ENCODE results near the gene CYRIA.

CYRIA gene

DNA sequence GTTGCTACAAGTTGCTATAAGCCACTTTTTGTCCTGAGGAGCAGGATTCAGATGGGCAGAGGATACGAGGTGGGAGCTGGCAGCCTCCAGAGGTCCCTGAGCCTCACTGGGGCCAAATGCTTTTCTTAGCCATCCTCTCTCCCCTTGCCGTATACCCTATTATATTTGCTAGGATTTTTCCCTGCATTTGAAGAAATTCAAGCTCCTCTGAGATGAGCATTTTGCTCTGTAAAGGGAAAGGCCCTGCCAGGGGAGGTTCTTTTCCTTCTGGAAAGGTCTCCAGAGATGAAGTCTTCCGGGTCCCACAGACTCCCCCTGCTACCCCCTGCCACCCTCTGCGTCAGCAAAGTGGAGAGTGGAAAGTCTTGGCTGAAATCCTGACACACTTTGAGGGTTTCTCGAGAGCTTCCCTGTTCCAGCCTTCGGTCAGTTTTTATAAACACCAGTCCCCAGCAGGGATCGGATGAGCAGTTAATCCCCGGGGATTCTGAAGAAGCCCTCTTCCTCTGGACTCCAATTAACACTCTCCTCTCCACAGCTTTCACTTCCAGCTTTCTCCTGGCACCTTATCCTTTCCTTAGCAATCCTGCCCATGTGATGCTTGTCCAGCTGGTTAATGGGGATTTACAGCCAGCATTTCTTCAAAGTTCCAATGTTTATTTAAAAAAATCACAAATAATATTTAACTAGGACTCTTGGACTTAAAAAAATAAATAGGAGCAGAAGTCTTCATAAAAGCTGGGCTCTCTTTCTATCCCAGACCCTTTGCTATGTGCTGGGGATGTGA, 13.1 kb downstream of the CYRIA start:
- FAIRE-seq, result no peak
- DNase-seq (ENCODE audit: insufficient read length, low spot score), result no peak

- no peak for FAIRE-seq
- DNase-seq (ENCODE audit: insufficient read length, low spot score), result no peak
Observed at GRCh38 chr2:16650287-16651249, 15.1 kb downstream of the CYRIA start.

- FAIRE-seq, result no peak
- DNase-seq (ENCODE audit: insufficient read length, low spot score), result no peak
Observed at GRCh38 chr2:16649353-16650286, 16.0 kb downstream of the CYRIA start.

DNA sequence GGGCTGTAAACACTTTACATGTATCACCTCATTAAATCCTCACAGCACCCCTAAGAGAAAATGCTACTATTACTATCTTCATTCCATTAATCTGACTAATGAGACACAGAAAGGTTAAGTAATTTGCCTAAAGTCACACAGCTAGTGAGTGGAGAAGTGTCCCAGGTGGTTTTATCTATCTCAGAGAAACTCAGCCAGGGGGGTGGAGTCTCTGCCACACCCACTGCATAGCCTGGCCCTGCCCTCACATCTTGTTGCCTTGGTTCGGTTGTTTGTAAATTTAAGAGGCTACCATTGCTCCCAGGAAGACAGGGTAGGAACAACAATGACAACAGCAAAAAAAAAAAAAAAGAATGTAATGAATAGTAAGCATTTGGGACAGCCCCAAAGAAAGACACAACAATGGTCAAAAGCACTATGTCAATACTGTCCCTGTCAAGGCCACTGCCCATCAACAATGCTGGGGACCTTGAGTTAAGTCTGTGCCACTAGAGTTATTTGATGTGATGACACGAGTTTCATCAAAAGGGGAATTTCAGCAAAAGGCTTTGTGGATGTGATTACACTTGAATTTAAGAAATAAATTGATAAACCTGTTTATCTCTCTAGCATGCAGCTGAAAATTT, 17.5 kb downstream of the CYRIA start:
- no peak for FAIRE-seq
- no peak for DNase-seq (ENCODE audit: insufficient read length, low spot score)

DNA sequence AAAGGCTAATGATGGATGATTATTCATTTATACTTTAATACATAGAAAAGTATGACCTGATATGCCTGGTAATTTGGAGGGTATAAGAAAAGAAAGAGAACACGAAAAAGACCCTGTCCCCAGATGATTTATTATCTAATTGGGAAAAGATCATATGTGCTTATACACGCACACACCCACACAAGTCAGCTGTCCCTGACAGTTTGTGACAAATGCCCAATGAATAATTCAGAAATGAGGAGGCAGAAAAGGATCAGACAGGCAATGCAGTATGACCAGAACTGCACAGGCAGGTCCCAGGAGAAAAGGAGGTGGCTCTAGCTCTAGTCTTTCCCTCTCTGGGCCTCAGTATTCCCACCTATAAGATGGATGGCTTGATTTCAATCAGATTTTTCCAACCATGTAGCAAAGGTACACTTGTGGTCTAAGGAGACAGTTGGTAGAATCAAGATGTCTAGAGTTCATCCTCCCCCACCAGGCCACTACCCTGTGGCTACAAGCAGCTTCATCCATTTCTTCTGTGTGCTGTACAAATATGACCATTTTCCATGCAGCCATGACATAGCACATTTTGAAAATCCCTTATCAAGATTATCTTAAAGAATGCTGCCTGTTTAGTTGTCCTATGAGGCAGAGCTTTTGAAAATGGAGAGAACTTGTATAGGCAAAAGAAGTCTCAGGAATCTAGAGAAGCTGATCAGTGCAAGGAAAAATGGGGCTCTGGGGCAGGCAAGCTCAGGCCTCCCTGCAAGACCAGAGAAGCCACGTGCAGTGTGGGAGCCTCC, 19.7 kb downstream of the CYRIA start:
- FAIRE-seq (no peak), DNase-seq (ENCODE audit: insufficient read length, low spot score) (no peak)

GRCh38 chr2:16645088-16645487, 20.5 kb downstream of the CYRIA start:
- DNase-seq (ENCODE audit: insufficient read length, low spot score), result no peak
- no peak for FAIRE-seq

DNA sequence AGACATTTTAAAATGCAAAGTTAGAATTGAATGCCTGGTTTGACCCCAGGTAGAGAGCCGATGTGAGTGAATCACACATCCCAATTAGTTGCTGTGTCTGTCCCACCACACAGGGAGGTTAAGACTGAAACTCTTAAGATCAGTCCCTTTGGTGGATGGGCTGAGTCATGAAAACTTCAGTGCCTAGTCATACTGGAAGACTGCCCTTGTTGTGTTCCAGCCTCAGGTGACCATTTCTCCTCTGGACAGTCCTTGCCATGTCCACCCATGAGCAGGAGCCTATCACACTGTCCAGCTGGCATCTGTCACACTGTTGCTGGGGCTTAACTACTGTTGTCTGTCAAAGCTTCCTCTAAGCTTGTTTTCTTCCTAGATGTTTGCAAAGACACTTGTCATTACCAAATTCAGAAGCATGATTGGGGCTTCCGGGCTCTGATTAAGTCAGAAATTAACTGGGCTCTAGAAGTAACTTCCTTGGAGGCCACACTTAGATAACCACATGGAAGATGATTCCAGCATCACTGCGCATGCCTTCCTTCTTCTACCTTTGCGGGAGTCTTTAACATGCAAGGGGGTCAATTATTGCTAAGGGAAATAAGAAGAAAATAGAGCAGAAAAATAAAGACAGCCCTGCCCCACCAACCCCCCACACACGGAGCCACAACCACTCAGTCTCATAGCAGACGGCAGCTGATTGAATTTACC, 21.3 kb downstream of the CYRIA start:
- FAIRE-seq, result no peak

DNA sequence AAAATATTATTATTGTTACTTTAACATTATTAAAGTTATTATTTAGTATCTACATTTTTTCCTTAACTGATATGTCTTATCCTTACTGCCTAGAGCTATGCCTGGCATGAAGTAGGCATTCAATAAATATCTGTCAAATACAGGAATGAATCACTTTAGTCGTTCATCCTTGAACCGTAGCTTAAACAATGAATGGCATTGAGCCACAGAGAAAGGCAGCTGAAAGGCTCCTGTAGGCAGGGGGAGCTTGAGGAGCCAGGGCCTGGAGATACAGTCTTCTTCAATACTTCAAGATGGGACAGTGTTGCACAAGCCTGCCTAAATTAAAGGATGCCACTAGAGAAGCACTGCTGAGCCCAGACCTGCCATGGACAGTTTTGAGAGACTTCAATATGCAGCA, 22.5 kb downstream of the CYRIA start:
- FAIRE-seq, result no peak

More for the DNA sequence above, 21.3 kb downstream of the CYRIA start:
- DNase-seq (ENCODE audit: insufficient read length, low spot score), result no peak

GRCh38 chr2:16642088-16642487, 23.5 kb downstream of the CYRIA start:
- no peak for DNase-seq (ENCODE audit: insufficient read length, low spot score)
- no peak for FAIRE-seq

More for the DNA sequence above, 22.5 kb downstream of the CYRIA start:
- DNase-seq (ENCODE audit: insufficient read length, low spot score), result no peak

DNA sequence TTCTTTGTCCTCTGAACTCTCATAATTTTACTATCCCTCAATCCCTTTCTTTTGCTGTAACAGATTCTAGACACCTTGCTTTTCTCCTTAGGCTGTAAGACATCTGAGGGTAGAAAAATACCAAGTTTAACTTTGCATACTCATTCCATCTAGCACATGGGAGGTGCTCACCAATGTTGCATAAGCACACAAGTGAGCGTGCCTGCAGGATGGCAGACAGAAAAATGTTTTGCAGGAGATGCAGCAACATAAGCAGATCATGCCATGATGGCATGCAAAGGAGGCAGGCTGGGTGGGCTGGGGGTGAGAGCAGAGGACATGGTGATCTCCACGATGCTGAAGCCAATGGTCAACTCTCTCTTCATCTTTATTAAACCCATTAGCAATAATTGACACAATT, 24.1 kb downstream of the CYRIA start:
- FAIRE-seq (no peak), DNase-seq (ENCODE audit: insufficient read length, low spot score) (no peak)

GRCh38 chr2:16640867-16641266, 24.8 kb downstream of the CYRIA start:
- FAIRE-seq (no peak), DNase-seq (ENCODE audit: insufficient read length, low spot score) (no peak)

- DNase-seq (ENCODE audit: insufficient read length, low spot score) (no peak), FAIRE-seq (no peak)
Observed at GRCh38 chr2:16640001-16640700, 25.5 kb downstream of the CYRIA start.

- FAIRE-seq (no peak), DNase-seq (ENCODE audit: insufficient read length, low spot score) (no peak)
Observed at GRCh38 chr2:16639431-16639830, 26.2 kb downstream of the CYRIA start.

- DNase-seq (ENCODE audit: insufficient read length, low spot score) (no peak), FAIRE-seq (no peak)
Observed at GRCh38 chr2:16638946-16639345, 26.7 kb downstream of the CYRIA start.

DNA sequence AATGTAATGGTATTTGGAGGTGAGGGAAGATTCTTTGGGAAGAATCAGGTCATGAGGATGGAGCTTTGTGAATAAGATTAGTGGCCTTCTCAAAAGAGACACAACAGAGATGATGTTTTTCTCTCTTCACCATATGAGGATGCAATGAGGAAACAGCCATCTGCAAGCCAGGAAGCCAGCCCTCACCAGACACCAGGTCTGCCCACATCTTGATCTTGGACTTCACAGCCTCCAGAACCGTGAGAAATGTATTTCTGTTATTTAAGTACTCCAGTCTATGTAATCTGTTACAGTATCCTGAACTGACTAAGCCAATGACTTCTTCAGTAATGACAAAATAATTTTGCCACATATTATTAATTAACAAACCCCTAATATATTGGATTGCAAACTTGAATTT, 28.3 kb downstream of the CYRIA start:
- DNase-seq (ENCODE audit: insufficient read length, low spot score) (no peak), FAIRE-seq (no peak)

GRCh38 chr2:16635791-16636699, 29.6 kb downstream of the CYRIA start:
- FAIRE-seq (no peak), DNase-seq (ENCODE audit: insufficient read length, low spot score) (no peak)
